Activated CD4-positive, alpha-beta T cell treated with anti-CD3 and anti-CD28 coated beads, Interleukin-2, amount 50 U/mL, for 1 hour (primary cell): Measurements from ENCODE around the gene PPHLN1.
"Not testable (repeated sequence)": the region's sequence is repeated elsewhere in the genome, so short reads cannot be mapped to it uniquely, and the experiment has no call there.

Experiments used
- DNase-seq: peaks from one replicate; pipeline ENCODE4 v3.0.0-alpha.2; 2020

The PPHLN1 gene

DNA sequence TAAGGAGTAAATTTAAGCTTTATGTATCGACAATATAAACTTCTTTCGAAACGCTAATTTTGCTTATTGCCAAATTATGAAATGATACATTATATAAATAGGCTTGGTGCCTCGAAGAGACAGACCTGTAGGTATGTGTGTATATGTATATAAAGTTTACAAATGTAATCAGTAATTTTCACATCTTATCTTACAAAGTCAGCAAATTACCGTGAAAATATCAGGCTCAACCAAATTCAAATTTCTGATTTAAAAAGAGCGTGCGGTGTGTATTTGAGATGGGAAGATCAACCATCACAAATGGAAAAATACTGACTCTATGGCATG, 678 bp upstream of the PPHLN1 start:
- DNase-seq = no peak

DNA sequence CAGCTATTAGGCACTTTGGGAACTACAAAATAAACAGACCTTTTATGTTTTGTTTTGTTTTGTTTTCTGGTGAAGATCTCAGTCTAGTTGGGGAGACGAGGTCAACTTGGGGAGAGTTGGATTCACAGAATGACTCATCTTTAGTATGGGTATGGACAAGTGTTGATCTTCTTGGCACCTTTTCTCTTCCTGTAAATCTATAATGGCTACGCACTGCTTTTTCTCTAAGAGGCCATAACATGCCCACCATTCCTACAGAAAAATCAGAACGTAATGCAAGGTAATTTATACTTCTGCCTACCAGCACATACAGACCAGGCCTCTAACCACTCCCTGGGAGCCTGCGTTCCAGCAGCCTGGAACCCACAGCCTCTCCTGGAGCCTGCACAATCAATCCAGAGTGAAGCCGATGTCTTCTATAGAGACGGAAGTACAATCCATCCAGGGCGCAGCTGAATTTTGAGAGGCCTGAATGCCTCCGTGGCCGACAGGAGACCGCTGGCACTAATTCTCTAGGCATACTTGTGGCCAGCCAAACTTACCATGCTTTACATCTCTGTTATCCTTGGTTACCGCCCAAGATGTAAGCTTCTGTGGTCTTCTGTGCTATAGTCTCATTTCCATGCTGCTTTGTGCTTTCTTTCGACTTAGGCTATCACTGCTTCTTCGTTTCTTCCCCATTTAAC, 717 bp downstream of the PPHLN1 start:
- DNase-seq = peak; percentile 13

DNA sequence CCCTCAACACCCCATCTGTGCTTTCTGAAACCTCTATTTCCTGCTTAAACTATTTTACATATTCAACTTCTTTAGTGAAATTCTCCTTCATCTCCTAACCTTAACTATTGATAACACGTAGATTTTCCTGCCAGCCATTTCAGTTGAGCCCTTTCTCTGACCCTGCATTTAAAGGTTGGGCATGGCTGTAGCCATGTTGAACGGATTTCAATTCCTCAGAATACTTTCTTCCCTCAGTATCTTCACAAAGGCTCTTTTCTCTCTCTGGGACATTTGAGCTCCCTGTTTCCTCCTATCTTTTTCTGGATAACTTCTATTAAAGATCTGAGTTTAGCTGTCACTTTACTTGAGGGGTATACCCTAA, 1.2 kb downstream of the PPHLN1 start:
- no peak for DNase-seq

DNA sequence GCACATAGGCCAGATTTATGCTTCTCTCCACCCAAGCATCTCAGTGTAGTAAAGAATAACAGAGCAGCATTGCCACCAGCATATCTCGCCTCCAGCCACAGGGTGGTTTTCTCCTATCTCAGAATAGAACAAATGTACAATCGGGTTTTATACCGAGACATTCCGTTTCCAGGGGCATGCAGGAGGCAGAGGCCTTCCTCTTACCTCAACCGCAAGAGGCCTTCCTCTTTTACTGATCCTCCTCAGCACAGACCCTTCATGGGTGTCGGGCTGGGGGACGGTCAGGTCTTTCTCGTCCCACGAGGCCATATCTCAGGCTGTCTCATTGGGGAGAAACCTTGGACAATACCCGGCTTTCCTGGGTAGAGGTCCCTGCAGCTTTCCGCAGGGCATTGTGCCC, 4.1 kb downstream of the PPHLN1 start:
- DNase-seq = not testable (repeated sequence)

DNA sequence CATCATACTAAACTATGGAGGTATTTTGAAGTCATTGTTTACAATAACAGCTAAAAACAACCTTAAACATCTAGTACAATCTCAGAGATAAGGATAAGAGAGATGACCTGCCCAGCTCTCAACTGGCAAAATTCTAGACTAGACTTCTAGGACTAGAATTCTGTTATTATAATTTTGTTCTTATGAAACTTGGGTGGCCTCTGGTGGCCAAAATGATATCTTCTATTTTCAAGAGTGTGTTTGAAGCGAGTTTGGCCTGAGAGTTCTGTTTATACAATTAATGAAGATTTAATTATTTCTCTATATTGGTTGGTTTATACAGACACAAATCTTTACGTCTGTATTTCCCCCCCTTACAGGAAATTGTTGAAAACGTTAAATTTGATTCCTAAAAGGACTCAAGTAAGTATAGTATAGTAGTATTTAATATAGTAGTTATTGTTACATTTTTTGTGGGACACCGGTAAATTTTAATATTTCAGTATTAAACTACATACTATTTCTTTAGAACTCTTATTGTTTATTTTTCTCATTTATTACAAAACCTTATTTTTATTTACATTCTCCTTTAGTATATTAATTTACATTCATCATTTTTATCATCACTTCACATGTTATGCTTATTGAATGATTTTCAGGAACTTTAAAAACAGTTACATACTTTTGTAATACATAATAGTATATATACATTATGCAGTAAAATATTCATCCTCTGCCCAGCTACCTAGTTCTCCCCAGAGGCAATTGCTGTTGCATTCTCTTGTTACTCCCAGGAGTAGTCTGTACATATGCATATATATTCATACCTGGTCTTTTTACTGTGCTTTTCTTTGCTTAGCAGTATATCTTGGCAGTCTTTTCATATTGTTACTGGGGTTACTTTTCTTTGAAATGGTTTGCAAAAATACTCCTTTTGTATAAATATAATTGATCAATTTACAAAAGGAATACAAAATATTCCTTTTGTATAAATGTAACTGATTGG, 6.6 kb downstream of the PPHLN1 start:
- peak; percentile 19 for DNase-seq

DNA sequence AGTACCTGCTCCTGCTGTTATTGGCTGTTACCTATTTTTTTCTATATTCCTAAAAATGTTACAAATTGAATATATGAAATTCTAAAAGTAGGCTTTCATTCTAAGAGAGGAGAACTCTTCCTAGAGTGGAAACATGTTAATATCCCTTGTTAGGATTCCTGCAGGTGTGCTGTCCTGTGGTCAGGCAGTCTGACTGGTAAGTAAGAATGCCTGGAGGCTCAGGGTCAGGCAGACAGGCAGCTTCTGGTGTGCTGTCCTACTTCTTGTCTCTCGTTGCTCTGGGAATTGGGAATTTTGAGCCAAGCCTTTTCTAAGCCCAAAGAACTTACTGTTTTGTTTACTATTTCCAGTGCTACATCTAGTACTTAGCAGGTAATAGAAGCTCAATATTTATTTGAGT, 10.3 kb downstream of the PPHLN1 start:
- DNase-seq = no peak

DNA sequence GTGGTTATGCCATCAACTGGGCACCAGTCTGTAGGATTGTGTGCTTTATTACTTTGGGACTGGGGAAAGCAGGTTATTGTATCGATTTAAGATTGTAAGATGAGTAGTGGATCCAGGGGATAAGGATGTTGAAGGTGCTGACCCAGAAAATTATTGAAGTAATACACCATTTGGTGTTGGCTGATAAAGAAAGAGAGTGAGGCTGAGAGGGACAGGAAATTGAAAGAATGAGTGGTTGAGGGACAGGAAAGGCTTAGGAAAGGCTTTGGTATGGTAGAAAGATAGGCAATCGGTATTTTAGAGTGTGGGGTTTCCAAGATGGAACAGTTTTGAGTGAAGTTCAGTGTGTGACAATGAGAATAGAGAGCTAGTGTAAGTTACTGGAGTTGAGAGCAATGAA, 12.3 kb downstream of the PPHLN1 start:
- no peak for DNase-seq

DNA sequence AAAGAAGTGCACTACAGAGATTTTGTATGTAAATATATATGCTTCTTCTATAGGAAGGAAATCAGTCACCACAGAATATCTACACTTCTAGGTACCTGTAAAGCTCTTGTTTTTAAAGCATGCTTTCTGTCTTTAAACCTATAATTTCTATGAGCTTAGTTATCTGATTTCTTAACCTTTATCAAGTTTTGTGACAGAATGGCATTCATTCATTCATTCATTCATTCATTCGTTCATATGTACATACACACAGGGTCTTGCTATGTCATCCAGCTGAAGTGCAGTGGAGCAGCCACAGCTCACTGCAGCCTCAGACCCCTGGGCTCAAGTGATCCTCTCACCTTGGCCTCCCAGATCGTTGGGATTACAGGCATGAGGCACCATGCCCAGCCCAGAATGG, 16.1 kb downstream of the PPHLN1 start:
- no peak for DNase-seq

DNA sequence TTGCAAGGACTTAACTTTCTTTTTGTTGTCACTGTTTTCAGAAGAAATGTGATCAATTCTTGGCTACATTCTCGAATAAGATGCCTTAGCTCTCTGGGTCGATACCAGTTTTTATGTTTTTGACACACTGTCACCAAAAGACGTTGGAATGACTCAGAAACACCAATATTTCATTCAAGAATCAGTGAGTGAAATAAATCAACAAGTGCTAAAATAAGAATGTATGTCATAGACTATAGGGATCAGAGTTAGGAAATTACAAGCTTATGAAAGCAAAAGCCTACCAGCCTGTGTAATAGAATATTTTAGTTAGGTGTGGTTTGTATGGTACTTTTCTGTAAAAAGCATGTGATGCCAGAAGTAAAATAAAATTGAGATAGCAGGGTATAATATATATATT, 17.8 kb downstream of the PPHLN1 start:
- no peak for DNase-seq

DNA sequence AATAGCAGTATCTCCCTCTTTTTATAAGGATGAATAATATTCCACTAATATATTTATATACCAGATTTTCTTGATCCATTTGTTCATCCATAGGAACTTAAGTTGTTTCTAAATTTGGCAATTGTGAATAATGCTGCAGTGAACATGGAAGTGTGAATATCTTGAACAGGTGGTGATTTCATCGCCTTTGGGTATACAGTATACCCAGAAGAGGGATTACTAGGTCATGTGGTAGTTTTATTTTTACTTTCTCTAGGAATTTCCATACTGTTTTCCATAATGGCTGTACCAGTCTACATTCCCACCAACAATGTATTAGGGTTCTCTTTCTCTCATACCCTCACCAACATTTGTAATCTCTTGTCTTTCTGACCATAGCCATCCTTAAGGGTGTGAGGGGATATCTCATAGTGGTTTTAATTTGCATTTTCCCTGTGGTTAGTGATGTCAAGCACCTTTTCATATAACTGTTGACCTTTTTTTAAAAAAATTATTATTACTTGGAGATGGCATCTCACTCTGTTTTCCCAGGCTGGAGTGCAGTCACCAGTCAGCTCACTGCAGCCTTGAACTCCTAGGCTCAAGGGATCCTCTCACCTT, 20.5 kb downstream of the PPHLN1 start:
- DNase-seq = no peak

DNA sequence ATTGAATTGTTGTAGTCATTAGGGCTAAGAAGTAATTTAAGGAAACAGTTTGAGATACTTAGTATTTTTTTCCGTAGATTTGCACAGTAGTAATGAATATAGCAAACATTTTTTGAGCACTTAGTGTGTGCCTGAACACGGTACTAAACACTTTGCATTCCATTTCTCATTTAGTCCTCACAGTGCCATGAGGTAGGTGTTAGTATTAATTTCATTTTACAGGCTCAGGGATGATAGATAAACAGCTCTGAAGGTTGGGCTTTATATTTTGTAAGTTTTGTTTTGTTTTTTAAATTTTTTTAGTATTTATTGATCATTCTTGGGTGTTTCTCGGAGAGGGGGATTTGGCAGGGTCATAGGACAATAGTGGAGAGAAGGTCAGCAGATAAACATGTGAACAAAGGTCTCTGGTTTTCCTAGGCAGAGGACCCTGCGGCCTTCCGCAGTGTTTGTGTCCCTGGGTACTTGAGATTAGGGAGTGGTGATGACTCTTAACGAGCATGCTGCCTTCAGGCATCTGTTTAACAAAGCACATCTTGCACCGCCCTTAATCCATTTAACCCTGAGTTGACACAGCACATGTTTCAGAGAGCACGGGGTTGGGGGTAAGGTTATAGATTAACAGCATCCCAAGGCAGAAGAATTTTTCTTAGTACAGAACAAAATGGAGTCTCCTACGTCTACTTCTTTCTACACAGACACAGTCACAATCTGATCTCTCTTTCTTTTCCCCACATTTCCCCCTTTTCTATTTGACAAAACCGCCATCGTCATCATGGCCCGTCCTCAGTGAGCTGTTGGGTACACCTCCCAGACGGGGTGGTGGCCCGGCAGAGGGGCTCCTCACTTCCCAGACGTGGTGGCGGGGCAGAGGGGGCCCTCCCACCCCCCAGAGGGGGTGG, 23.4 kb downstream of the PPHLN1 start:
- not testable (repeated sequence) for DNase-seq

DNA sequence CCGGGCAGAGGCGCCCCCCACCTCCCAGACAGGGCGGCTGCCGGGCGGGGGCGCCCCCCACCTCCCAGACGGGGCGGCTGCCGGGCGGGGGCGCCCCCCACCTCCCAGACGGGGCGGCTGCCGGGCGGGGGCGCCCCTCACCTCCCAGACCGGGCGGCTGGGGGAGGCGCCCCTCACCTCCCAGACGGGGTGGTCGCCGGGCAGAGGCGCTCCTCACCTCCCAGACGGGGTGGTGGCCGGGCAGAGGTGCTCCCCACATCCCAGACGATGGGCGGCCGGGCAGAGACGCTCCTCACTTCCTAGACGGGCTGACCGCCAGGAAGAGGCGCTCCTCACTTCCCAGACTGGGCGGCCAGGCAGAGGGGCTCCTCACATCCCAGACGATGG, 24.0 kb downstream of the PPHLN1 start:
- not testable (repeated sequence) for DNase-seq

DNA sequence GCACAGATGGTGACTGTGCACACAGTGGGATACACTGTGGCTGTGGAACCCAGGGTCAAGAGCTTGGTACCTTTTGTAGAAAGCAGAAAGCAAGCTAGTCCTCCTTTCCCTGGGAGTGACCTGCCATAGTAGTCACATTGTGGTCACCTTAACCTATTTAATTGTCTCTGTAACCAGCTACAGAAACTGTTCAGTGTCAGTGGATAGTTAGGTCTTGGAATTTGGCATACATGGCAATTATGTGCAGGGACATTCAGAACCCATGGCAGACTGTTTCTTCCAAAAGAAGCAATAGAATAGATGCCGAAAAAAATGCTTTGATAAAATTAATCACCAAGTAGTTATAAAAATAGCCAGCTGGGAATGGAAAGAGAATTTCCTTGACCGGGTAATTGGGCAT, 30.4 kb downstream of the PPHLN1 start:
- DNase-seq = no peak

DNA sequence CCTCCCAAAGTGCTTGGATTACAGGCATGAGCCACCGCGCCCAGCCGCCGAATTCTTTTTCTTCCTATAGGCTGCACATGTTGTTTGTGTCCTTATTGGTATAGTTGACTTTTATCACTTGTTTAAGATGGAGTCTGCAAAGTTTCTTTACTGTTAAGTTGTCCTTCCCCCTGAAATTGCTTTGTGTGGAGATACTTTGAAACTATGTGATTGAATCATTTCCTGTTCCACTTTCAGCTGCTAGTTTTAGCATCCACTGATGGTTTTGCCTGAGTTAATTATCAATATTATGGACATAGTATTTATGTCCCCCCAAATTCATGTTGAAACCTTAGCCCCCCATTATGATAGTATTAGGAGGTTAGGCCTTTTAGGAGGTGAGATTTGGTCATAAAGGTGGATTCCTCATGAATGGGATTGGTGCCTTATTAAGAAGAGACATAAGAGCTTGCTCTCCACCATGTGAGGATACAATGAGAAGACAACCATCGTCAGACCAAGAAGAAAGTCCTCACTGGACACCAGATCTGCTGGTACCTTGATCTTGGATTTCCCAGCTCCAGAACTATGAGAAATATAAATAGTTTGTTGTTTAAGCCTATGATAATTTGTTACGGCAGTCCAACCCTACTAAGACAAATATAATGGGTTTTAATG, 34.9 kb downstream of the PPHLN1 start:
- DNase-seq = no peak

DNA sequence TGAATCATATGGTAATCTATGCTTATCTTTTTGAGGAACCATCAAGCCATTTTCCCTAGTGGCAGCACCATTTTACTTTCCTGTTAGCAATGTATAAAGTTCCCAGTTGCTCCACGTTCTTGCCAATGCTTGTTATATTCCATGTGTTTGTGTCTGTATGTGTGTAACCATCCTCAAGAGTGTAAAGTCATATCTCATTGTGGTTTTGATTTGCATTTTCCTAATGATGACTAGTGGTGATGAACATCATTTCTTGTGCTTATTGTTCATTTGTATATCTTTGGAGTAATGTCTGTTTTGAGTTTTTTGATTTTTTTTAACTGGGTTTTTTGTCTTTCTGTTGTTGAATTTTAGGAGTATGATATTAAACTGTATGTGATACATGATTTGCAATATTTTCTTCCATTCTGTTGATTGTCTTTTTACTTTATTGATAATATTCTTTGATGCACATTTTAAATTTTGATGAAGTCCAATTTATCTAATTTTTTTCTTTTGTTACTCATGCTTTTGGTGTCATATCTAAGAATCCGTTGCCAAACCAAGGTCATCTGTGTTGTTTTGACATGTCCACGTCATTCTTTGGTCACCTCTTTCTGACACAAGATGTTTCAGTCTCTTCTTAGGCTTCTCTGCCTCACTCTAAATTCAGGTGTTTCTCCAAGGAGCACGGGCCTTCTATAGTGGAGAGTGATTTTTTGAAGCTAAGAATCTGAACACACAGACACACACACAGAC, 36.1 kb downstream of the PPHLN1 start:
- no peak for DNase-seq

DNA sequence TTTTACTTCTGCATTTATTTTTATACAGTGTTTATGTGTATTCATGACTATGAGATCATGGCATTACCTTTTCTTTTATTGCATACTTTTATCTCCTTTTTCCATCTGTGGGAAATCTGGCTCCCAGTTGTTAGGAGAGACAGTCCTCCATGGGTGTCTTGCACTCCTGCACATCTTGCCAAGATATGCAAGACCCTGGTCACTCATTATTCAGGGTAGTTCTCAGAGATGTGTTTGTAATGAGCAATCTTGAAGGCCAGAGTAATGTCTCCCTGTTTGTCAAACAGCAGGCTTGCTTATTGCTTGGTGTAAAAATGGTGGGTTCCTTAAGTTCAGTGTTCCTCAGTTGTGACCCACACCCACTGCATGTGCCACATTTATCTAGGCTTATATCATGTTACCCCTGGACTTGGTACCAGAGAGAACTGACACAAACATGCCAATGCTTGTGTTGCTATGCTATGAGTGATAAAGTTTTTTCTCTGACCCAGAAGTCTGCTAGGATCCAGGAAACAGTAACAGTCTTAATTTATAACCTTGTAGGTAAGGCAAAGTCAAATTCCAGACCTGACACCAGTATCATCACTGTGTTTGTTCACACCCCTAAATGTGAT, 36.8 kb downstream of the PPHLN1 start:
- DNase-seq = no peak

DNA sequence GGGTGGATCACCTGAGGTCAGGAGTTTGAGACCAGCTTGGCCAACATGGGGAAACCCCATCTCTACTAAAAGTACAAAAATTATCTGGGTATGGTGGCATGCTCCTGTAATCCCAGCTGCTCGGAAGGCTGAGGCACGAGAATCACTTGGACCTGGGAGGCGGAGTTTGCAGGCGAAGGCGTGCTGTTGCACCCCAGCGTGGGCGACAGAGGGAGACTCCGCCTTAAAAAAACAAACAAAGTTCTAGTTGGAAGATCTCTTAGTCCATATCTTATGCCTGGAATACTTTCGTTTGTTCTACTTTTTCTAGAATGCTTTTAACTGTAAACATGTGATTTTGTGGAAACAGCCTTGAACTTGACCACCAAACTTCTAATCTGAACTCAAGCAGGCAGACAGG, 38.7 kb downstream of the PPHLN1 start:
- no peak for DNase-seq

DNA sequence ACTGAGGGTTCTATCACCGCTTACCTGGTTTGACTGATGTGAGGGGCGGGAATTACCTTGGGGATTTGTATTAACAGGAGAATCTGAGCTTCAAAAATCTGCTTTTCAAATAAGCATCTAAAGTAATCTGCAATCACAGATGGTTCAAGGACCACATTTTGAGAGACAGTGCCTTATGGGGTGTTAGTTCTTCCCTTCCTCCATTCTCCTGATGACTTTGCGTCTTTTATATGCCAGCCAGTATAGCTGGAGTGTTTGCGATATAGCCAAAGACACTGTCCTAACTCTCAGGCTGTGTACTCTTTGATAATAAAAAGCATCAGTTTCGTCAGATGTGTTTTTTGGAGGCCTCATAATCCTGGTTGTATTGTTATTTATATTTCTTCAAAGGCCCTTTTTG, 39.5 kb downstream of the PPHLN1 start:
- no peak for DNase-seq

DNA sequence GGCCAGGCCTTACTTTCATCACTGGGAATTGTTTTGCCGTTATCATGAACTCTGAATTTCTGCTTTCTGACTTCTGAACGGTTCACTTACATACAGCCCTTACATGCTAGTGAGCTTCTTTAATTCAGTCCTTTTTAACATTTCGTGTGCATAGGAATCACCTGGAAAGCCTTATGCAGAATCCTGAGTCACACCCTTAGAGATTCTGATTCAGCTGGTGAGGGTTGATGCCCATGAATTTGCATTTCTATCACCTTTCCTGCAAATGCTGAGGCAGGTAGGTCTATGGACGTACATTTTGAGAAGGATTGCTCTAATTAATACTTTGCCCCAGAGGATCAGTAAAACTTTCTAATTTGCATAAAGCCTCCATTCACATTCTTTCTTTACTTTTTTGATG, 44.0 kb downstream of the PPHLN1 start:
- DNase-seq = no peak

DNA sequence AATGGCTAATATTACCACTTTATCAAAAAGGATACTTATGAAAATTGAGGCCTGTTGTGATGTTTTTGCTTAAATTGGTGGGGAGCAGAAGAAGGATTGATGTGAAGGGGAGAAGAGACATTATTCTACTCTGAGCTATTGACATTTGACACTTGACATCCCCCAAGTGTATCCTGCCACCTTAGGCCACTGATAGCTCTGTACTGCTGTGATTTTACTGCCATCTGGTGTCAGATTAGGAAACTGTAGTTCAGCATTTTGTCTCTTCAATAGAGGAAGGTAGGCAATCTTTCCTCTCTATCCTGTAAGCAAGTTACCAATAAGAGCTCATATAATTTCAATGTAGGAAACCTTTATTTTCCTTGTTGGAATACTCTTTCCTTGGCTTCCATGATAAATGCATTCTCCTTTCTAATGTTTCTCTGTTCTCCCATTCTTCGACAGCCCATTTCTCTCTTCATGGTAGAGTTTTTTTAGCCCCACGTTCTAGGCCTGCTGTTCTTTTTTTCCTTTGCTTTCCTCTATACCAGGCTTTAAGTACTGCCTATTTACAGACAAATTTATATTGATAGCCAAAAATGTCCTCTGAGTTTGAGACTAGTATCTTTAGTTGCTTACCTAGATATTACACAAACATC, 46.3 kb downstream of the PPHLN1 start:
- no peak for DNase-seq

DNA sequence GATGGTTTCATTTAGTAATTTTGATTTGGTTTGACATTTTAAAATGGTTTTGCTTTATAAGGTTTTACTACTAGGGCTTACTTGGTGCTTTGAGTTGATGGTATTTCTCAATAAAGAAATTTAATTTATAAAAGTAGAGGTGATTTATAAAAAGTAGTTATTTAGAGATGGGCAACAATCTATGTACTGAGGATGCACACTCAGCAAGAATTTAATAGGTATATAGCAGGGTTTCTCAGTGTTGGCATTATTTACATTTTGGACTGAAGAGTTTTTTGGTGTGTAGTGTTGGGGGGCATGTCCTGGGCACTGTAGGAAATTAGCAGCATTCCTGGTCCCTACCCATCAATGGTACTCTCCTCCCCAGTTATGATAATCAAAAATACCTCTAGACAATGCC, 47.7 kb downstream of the PPHLN1 start:
- DNase-seq = no peak
